ENCODE measurements around the gene ATP5MG. TPM values are rescaled to one million over a fixed set of nuclear protein-coding genes. Genes with fewer than 3 reads are reported as not detected.

ATP5MG gene
- polyA plus RNA-seq, 1 donor (not counting 4 experiments of a cell fraction or from before 2014, with no cell fraction given) = 463 TPM

DNA sequence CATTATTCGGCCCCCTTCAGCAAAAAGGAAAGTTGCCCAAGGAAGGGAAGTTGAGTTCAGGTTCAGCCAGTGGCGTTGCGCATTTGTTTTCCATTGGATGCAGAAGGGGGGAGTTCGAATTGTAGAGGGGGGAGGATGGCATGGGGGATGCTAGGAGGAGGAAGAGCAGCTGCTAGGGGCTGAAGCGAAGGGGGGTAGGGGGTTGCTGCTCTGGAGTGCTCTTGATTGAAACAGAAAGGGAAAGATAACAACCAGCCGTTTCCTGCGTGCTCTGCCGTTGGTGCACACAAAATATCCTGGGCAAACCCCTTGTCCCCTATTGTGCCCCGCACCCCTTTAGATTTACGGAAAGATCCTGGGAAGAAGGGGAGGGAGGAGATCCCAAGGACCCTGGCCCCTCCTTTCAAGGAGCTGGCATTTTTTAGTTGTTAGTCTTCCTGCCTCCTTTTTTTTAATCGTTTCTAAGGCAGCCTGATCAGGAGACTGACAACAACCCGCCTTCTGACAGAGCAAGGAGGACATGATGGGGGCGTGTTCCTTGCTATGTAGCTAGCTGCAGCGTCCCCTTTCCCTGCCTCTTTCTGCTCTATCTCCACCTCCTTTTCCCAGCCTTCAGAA lies 37.0 kb downstream of the ATP5MG start:
- H3K9me3 ChIP-seq (ENCODE audit: control insufficient read depth, low read depth, low read length) = no peaks in the 10 kb centered on the region
- H3K9ac ChIP-seq (ENCODE audit: control insufficient read depth, extremely low read depth, insufficient read depth, low read length) = peak overlapping the region; percentile 81
- FAIRE-seq = peak; percentile 52
- peak overlapping the region; percentile 76 for H3K4me2 ChIP-seq (ENCODE audit: control insufficient read depth, extremely low read depth, insufficient read depth, low read depth, low read length)
- no peak overlapping the region for H2AFZ ChIP-seq (ENCODE audit: control insufficient read depth, low read length)
- peaks cover 16% of the 10 kb centered on the region for H4K20me1 ChIP-seq (ENCODE audit: control insufficient read depth, extremely low read depth, insufficient read depth, low read length)
- H3K36me3 ChIP-seq (ENCODE audit: control insufficient read depth in 2 of 2, extremely low read depth in 1 of 2, insufficient read depth in 2 of 2, low read length in 2 of 2) = peaks cover 0 to 3% of the 10 kb centered on the region in 2 experiments
- peaks cover 68% of the 10 kb centered on the region for H3K79me2 ChIP-seq (ENCODE audit: control insufficient read depth, insufficient read depth, low read length)
- peak in 1 of 3 experiments; percentile 5 for TF ChIP-seq CTCF (optimal IDR thresholded peaks at IDR 0.05 in 1 of 3, IDR thresholded peaks at IDR 0.05 in 1 of 3, conservative IDR thresholded peaks at IDR 0.05 in 1 of 3; ENCODE audit: extremely low read depth in 1 of 3, insufficient read depth in 2 of 3, low read length in 3 of 3)
- TF ChIP-seq EZH2 (IDR thresholded peaks at IDR 0.05; ENCODE audit: low read length) = no peak
- peak overlapping the region; percentile 67 for H3K27ac ChIP-seq (ENCODE audit: control insufficient read depth, insufficient read depth, low read length)
- no peak for DNase-seq (ENCODE audit: low read depth, low spot score)
- peaks cover 34% of the 10 kb centered on the region for H3K4me1 ChIP-seq (ENCODE audit: control insufficient read depth, extremely low read depth, insufficient read depth, low read length)
- peak overlapping the region; percentile 84 to 94 (median 87) for H3K4me3 ChIP-seq (ENCODE audit: control insufficient read depth in 2 of 3, extremely low read depth in 1 of 3, insufficient read depth in 2 of 3, low read depth in 1 of 3, low read length in 3 of 3)
- no peaks in the 10 kb centered on the region for H3K27me3 ChIP-seq (ENCODE audit: control insufficient read depth, extremely low read depth, insufficient read depth, low read length)
- H3K9me1 ChIP-seq (ENCODE audit: control insufficient read depth, extremely low read depth, insufficient read depth, low read length) = no peaks in the 10 kb centered on the region
- dilution Hi-C loops (cut with MboI; ENCODE audit: extremely low pct_ligation_motif_present, low sequenced_read_pairs) = no loop called here

DNA sequence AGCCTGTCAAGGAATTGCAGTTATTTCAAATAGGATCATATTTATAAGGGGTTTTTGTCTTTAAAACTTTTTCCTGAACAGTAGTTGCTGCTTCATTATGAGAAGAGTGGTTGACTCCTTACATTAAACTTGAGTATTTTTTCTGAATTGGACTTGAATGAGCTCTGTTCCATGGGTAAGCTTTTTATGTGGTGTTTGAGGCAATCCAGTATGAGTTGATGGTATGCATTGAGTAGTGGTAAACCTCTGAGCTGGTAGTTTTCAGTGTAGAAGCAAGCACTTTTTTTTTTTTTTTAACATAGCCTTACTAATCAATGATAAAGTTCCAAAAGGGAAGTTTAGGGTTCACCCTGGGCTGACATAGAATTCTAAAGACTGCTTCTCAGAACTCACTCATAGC lies 38.2 kb downstream of the ATP5MG start:
- no peak overlapping the region for H2AFZ ChIP-seq (ENCODE audit: control insufficient read depth, low read length)
- no peak for DNase-seq (ENCODE audit: low read depth, low spot score)
- H3K36me3 ChIP-seq (ENCODE audit: control insufficient read depth in 2 of 2, extremely low read depth in 1 of 2, insufficient read depth in 2 of 2, low read length in 2 of 2) = peaks cover 0 to 3% of the 10 kb centered on the region in 2 experiments
- TF ChIP-seq CTCF (optimal IDR thresholded peaks at IDR 0.05 in 1 of 3, IDR thresholded peaks at IDR 0.05 in 1 of 3, conservative IDR thresholded peaks at IDR 0.05 in 1 of 3; ENCODE audit: extremely low read depth in 1 of 3, insufficient read depth in 2 of 3, low read length in 3 of 3) (no peak), EZH2 (IDR thresholded peaks at IDR 0.05; ENCODE audit: low read length) (no peak)
- FAIRE-seq = no peak
- H3K79me2 ChIP-seq (ENCODE audit: control insufficient read depth, insufficient read depth, low read length) = peaks cover 80% of the 10 kb centered on the region
- no peak overlapping the region for H3K4me2 ChIP-seq (ENCODE audit: control insufficient read depth, extremely low read depth, insufficient read depth, low read depth, low read length)
- H4K20me1 ChIP-seq (ENCODE audit: control insufficient read depth, extremely low read depth, insufficient read depth, low read length) = peaks cover 16% of the 10 kb centered on the region
- H3K9me3 ChIP-seq (ENCODE audit: control insufficient read depth, low read depth, low read length) = no peaks in the 10 kb centered on the region
- peaks cover 30% of the 10 kb centered on the region for H3K4me1 ChIP-seq (ENCODE audit: control insufficient read depth, extremely low read depth, insufficient read depth, low read length)
- no peak overlapping the region for H3K4me3 ChIP-seq (ENCODE audit: control insufficient read depth in 2 of 3, extremely low read depth in 1 of 3, insufficient read depth in 2 of 3, low read depth in 1 of 3, low read length in 3 of 3)
- H3K9me1 ChIP-seq (ENCODE audit: control insufficient read depth, extremely low read depth, insufficient read depth, low read length) = no peaks in the 10 kb centered on the region
- dilution Hi-C loops (cut with MboI; ENCODE audit: extremely low pct_ligation_motif_present, low sequenced_read_pairs) = no loop called here
- H3K27ac ChIP-seq (ENCODE audit: control insufficient read depth, insufficient read depth, low read length) = no peak overlapping the region
- H3K27me3 ChIP-seq (ENCODE audit: control insufficient read depth, extremely low read depth, insufficient read depth, low read length) = no peaks in the 10 kb centered on the region
- H3K9ac ChIP-seq (ENCODE audit: control insufficient read depth, extremely low read depth, insufficient read depth, low read length) = no peak overlapping the region
